WTC11 (cell line): ENCODE results near the gene ERP29. TPM values are rescaled to one million over a fixed set of nuclear protein-coding genes. Genes with fewer than 3 reads are reported as not detected.

Source experiments
- ATAC-seq: fragments of 200-7000 bp; cut with Tn5 transposase; 2 replicates; pipeline ENCODE4 v1.10.0; 2021; ENCODE audit warnings: mild to moderate bottlenecking, moderate library complexity
- CTCF ChIA-PET: fragments of 300-600 bp; sonication (Branson Sonifier 250); formaldehyde crosslinking; loops from one replicate; lab custom pipeline; 2021; ENCODE audit warnings: antibody characterized with exemption; lab: Charles Lee
- POLR2A ChIA-PET: fragments of 350-600 bp; sonication (Branson Sonifier 250); formaldehyde crosslinking; loops from one replicate; lab custom pipeline; 2021; ENCODE audit warnings: antibody characterized with exemption; lab: Charles Lee
- DNase-seq: peaks from one replicate; pipeline ENCODE4 v3.0.0; 2021; ENCODE audit warnings: low spot score
- H3K27ac Mint-ChIP-seq: 2 replicates; pipeline ENCODE4 v1.8.0; 2021; ENCODE audit warnings: mixed read lengths
- H3K27me3 Mint-ChIP-seq: 2 replicates; pipeline ENCODE4 v1.8.0; 2021; ENCODE audit warnings: low read depth, mild to moderate bottlenecking, moderate library complexity, mixed read lengths
- H3K36me3 Mint-ChIP-seq: 2 replicates; pipeline ENCODE4 v1.8.0; 2021; ENCODE audit warnings: mixed read lengths
- H3K4me1 Mint-ChIP-seq: 2 replicates; pipeline ENCODE4 v1.8.0; 2022; ENCODE audit warnings: mixed read lengths
- H3K4me3 Mint-ChIP-seq: 2 replicates; pipeline ENCODE4 v1.8.0; 2021; ENCODE audit warnings: mild to moderate bottlenecking, moderate library complexity, mixed read lengths
- H3K9me3 Mint-ChIP-seq: 2 replicates; pipeline ENCODE4 v1.8.0; 2021; ENCODE audit warnings: mixed read lengths
- ATF1 ChIP-seq: sonication (generic); formaldehyde crosslinking; IDR thresholded peaks from 2 replicates; pipeline ENCODE4 v1.8.1; 2023; ENCODE audit warnings: mild to moderate bottlenecking, moderate library complexity, missing genetic modification reagents
- CBFB ChIP-seq: sonication (generic); formaldehyde crosslinking; IDR thresholded peaks from 2 replicates; pipeline ENCODE4 v1.8.1; 2022; ENCODE audit warnings: mild to moderate bottlenecking, low read depth, missing genetic modification reagents
- EMX1 ChIP-seq: fragments of 250-450 bp; sonication (Bioruptor Pico); IDR thresholded peaks from 2 replicates; pipeline ENCODE4 v1.8.0; 2021; ENCODE audit warnings: mild to moderate bottlenecking
- FOXK1 ChIP-seq: sonication (generic); formaldehyde crosslinking; IDR thresholded peaks from 2 replicates; pipeline ENCODE4 v1.8.0; 2022; ENCODE audit warnings: mild to moderate bottlenecking, moderate library complexity, missing genetic modification reagents
- IRF2 ChIP-seq: sonication (generic); formaldehyde crosslinking; IDR thresholded peaks from 2 replicates; pipeline ENCODE4 v1.8.0; 2022; ENCODE audit warnings: low read depth, missing genetic modification reagents, borderline replicate concordance
- MXD4 ChIP-seq: fragments of 250-450 bp; sonication (Bioruptor Pico); IDR thresholded peaks from 2 replicates; pipeline ENCODE4 v1.8.0; 2021; ENCODE audit warnings: mild to moderate bottlenecking, moderate library complexity, borderline replicate concordance
- NFE2L1 ChIP-seq: sonication (generic); formaldehyde crosslinking; IDR thresholded peaks from 2 replicates; pipeline ENCODE4 v1.8.1; 2023; ENCODE audit warnings: missing genetic modification reagents
- NFYB ChIP-seq: sonication (generic); formaldehyde crosslinking; conservative IDR thresholded peaks from 2 replicates; pipeline ENCODE4 v1.8.0; 2022; ENCODE audit warnings: low read depth, missing genetic modification reagents
- NR1H2 ChIP-seq: sonication (generic); formaldehyde crosslinking; IDR thresholded peaks from 2 replicates; pipeline ENCODE4 v1.9.0; 2021; ENCODE audit warnings: mild to moderate bottlenecking, moderate library complexity, missing genetic modification reagents
- NR3C1 ChIP-seq: sonication (generic); formaldehyde crosslinking; conservative IDR thresholded peaks from 2 replicates; pipeline ENCODE4 v1.8.1; 2023; ENCODE audit warnings: low read depth, mild to moderate bottlenecking, missing genetic modification reagents
- SMAD3 ChIP-seq: sonication (generic); formaldehyde crosslinking; IDR thresholded peaks from 2 replicates; pipeline ENCODE4 v1.8.0; 2022; ENCODE audit warnings: missing genetic modification reagents, mild to moderate bottlenecking, borderline replicate concordance
- SMAD4 ChIP-seq: sonication (generic); formaldehyde crosslinking; IDR thresholded peaks from 2 replicates; pipeline ENCODE4 v1.8.0; 2022; ENCODE audit warnings: mild to moderate bottlenecking, missing genetic modification reagents
- TCF7 ChIP-seq: sonication (generic); formaldehyde crosslinking; IDR thresholded peaks from 2 replicates; pipeline ENCODE4 v1.8.0; 2022; ENCODE audit warnings: mild to moderate bottlenecking, low read depth, missing genetic modification reagents, moderate library complexity
- TEAD1 ChIP-seq: sonication (generic); formaldehyde crosslinking; IDR thresholded peaks from 2 replicates; pipeline ENCODE4 v1.8.0; 2022; ENCODE audit warnings: mild to moderate bottlenecking, missing genetic modification reagents
- ZBTB21 ChIP-seq: sonication (generic); formaldehyde crosslinking; IDR thresholded peaks from 2 replicates; pipeline ENCODE4 v1.8.1; 2023; ENCODE audit warnings: mild to moderate bottlenecking, missing genetic modification reagents, borderline replicate concordance
- ZNF121 ChIP-seq: sonication (generic); formaldehyde crosslinking; IDR thresholded peaks from 2 replicates; pipeline ENCODE4 v1.8.0; 2023; ENCODE audit warnings: missing genetic modification reagents
- ZNF219 ChIP-seq: sonication (generic); formaldehyde crosslinking; IDR thresholded peaks from 2 replicates; pipeline ENCODE4 v1.8.0; 2023; ENCODE audit warnings: missing genetic modification reagents, mild to moderate bottlenecking, borderline replicate concordance
- ZNF232 ChIP-seq: sonication (generic); formaldehyde crosslinking; IDR thresholded peaks from 2 replicates; pipeline ENCODE4 v1.8.0; 2022; ENCODE audit warnings: mild to moderate bottlenecking, missing genetic modification reagents
- ZNF671 ChIP-seq: fragments of 250-450 bp; sonication (Bioruptor Pico); IDR thresholded peaks from 2 replicates; pipeline ENCODE4 v1.8.0; 2021; ENCODE audit warnings: mild to moderate bottlenecking
- total RNA-seq: library from RNA; stranded (reverse); gene quantifications from 3 replicates; pipeline ENCODE4 v1.2.3, GENCODE V29; 2021
- TF ChIP-seq, protein P1 (sequence below): sonication (generic); formaldehyde crosslinking; IDR thresholded peaks from 2 replicates; pipeline ENCODE4 v1.8.0; 2023; ENCODE audit warnings: missing genetic modification reagents
- TF ChIP-seq, protein P2 (sequence below): sonication (generic); formaldehyde crosslinking; IDR thresholded peaks from 2 replicates; pipeline ENCODE4 v1.8.0; 2022; ENCODE audit warnings: mild to moderate bottlenecking, missing genetic modification reagents
- TF ChIP-seq, protein P3 (sequence below): sonication (generic); formaldehyde crosslinking; IDR thresholded peaks from 2 replicates; pipeline ENCODE4 v1.8.1; 2022; ENCODE audit warnings: low read depth, mild to moderate bottlenecking, moderate library complexity, missing genetic modification reagents, borderline replicate concordance
- TF ChIP-seq, protein P4 (sequence below): fragments of 250-450 bp; sonication (Bioruptor Pico); IDR thresholded peaks from 2 replicates; pipeline ENCODE4 v2.1.2; 2022; ENCODE audit warnings: mild to moderate bottlenecking, moderate library complexity
- TF ChIP-seq, protein P5 (sequence below): sonication (generic); formaldehyde crosslinking; IDR thresholded peaks from 2 replicates; pipeline ENCODE4 v1.8.1; 2022; ENCODE audit warnings: mild to moderate bottlenecking, moderate library complexity, missing genetic modification reagents
- TF ChIP-seq, protein P6 (sequence below): sonication (generic); formaldehyde crosslinking; IDR thresholded peaks from 2 replicates; pipeline ENCODE4 v1.8.0; 2022; ENCODE audit warnings: mild to moderate bottlenecking, missing genetic modification reagents
- TF ChIP-seq, protein P7 (sequence below): fragments of 250-450 bp; sonication (Bioruptor Pico); IDR thresholded peaks from 2 replicates; pipeline ENCODE4 v1.9.0; 2021; ENCODE audit warnings: moderate library complexity, mild to moderate bottlenecking, inconsistent platforms, borderline replicate concordance
- TF ChIP-seq, protein P8 (sequence below): fragments of 250-450 bp; sonication (Bioruptor Pico); IDR thresholded peaks from 2 replicates; pipeline ENCODE4 v1.9.0; 2021; ENCODE audit warnings: mild to moderate bottlenecking, borderline replicate concordance

ERP29 gene
- total RNA-seq, 1 experiment from 2014 or later, result 162 TPM

DNA sequence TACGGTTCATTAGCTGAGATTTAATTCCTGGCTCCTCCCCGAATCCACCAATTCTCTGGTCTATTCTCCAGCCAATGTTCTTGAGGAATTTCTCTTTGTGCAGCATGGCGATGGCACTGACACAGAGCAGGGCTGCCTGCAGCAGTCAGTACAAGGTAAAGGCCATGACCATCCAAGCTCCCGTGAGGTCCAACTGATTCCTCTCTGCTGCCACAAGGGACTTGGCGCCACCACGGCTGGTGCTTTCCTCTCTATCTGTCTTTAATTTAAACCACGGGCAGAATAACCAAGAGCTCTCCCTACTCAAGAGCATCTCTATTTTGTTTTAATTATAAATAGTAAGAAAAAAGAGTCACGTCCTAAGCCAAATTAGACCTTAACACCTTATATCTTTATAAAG lies 12.4 kb upstream of the ERP29 start:
- Mint-ChIP-seq H3K4me3 (no peak overlapping the region), H3K27me3 (no peaks in the 10 kb centered on the region), H3K4me1 (peaks cover 5% of the 10 kb centered on the region), H3K27ac (peak overlapping the region; percentile 20; the same call in 1 of the 2 replicates), H3K9me3 (no peaks in the 10 kb centered on the region; the same call in 1 of the 2 replicates), H3K36me3 (peaks cover 6% of the 10 kb centered on the region; the same call in 1 of the 2 replicates)
- no peak for TF ChIP-seq NR1H2 (CRISPR knock-in tag)
- TF ChIP-seq NFE2L1 (CRISPR knock-in tag), result no peak
- TF ChIP-seq ZNF121, result no peak
- TF ChIP-seq, protein P1, sequence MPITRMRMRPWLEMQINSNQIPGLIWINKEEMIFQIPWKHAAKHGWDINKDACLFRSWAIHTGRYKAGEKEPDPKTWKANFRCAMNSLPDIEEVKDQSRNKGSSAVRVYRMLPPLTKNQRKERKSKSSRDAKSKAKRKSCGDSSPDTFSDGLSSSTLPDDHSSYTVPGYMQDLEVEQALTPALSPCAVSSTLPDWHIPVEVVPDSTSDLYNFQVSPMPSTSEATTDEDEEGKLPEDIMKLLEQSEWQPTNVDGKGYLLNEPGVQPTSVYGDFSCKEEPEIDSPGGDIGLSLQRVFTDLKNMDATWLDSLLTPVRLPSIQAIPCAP, result no peak
- no peak for TF ChIP-seq ZNF232 (CRISPR knock-in tag)
- TF ChIP-seq, protein P2, sequence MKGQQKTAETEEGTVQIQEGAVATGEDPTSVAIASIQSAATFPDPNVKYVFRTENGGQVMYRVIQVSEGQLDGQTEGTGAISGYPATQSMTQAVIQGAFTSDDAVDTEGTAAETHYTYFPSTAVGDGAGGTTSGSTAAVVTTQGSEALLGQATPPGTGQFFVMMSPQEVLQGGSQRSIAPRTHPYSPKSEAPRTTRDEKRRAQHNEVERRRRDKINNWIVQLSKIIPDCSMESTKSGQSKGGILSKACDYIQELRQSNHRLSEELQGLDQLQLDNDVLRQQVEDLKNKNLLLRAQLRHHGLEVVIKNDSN (CRISPR knock-in tag), result no peak
- TF ChIP-seq, protein P3, sequence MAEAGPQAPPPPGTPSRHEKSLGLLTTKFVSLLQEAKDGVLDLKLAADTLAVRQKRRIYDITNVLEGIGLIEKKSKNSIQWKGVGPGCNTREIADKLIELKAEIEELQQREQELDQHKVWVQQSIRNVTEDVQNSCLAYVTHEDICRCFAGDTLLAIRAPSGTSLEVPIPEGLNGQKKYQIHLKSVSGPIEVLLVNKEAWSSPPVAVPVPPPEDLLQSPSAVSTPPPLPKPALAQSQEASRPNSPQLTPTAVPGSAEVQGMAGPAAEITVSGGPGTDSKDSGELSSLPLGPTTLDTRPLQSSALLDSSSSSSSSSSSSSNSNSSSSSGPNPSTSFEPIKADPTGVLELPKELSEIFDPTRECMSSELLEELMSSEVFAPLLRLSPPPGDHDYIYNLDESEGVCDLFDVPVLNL (CRISPR knock-in tag), result no peak
- TF ChIP-seq, protein P4, sequence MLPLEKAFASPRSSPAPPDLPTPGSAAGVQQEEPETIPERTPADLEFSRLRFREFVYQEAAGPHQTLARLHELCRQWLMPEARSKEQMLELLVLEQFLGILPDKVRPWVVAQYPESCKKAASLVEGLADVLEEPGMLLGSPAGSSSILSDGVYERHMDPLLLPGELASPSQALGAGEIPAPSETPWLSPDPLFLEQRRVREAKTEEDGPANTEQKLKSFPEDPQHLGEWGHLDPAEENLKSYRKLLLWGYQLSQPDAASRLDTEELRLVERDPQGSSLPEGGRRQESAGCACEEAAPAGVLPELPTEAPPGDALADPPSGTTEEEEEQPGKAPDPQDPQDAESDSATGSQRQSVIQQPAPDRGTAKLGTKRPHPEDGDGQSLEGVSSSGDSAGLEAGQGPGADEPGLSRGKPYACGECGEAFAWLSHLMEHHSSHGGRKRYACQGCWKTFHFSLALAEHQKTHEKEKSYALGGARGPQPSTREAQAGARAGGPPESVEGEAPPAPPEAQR (CRISPR knock-in tag), result no peak
- no peak for TF ChIP-seq ZNF671 (CRISPR knock-in tag)
- no peak for TF ChIP-seq ZBTB21 (CRISPR knock-in tag)
- TF ChIP-seq, protein P5, sequence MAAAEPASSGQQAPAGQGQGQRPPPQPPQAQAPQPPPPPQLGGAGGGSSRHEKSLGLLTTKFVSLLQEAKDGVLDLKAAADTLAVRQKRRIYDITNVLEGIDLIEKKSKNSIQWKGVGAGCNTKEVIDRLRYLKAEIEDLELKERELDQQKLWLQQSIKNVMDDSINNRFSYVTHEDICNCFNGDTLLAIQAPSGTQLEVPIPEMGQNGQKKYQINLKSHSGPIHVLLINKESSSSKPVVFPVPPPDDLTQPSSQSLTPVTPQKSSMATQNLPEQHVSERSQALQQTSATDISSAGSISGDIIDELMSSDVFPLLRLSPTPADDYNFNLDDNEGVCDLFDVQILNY (CRISPR knock-in tag), result no peak
- TF ChIP-seq, protein P6, sequence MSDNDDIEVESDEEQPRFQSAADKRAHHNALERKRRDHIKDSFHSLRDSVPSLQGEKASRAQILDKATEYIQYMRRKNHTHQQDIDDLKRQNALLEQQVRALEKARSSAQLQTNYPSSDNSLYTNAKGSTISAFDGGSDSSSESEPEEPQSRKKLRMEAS (CRISPR knock-in tag), result no peak
- TF ChIP-seq SMAD3 (CRISPR knock-in tag), result no peak
- TF ChIP-seq SMAD4 (CRISPR knock-in tag), result no peak
- TF ChIP-seq, protein P7, sequence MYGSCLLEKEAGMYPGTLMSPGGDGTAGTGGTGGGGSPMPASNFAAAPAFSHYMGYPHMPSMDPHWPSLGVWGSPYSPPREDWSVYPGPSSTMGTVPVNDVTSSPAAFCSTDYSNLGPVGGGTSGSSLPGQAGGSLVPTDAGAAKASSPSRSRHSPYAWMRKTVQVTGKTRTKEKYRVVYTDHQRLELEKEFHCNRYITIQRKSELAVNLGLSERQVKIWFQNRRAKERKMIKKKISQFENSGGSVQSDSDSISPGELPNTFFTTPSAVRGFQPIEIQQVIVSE (CRISPR knock-in tag), result no peak
- TF ChIP-seq MXD4 (CRISPR knock-in tag), result no peak
- TF ChIP-seq EMX1 (CRISPR knock-in tag), result no peak
- TF ChIP-seq ZNF219 (CRISPR knock-in tag), result no peak
- CTCF ChIA-PET, result interaction anchor here (1.1 to 1.2 kb wide), 2 partner anchors 18 to 56 kb away, joined by 3 read pairs; no protein-coding TSS in a partner anchor
- POLR2A ChIA-PET, result no interaction called here
- ATAC-seq, result no peak
- no peak for DNase-seq

DNA sequence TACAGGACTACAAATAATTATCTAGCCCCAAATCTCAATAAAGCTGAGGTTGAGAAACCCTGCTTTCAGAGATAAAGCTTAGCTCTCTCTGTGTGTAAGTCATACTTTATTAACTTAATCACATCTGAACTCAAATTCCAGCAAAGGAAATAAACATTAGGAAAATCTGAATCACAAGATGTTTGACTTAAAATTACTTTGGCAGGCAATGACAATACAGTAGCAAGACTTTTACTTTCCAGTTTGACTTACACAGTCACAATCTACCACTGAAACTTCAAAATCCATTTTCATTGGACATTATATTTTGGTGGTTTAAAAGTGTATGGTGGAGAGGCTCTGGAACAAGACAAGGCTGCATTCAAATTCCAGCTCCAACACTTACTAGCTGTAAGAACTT lies 11.7 kb upstream of the ERP29 start:
- H3K36me3 Mint-ChIP-seq, result peaks cover 6% of the 10 kb centered on the region; the same call in 1 of the 2 replicates
- H3K4me1 Mint-ChIP-seq, result peaks cover 12% of the 10 kb centered on the region
- H3K27ac Mint-ChIP-seq, result no peak overlapping the region
- no peaks in the 10 kb centered on the region for H3K27me3 Mint-ChIP-seq
- POLR2A ChIA-PET, result no interaction called here
- CTCF ChIA-PET, result interaction anchor here (1.1 to 1.2 kb wide), 2 partner anchors 19 to 57 kb away, joined by 3 read pairs; no protein-coding TSS in a partner anchor
- DNase-seq (no peak), ATAC-seq (no peak)
- H3K4me3 Mint-ChIP-seq, result no peak overlapping the region
- H3K9me3 Mint-ChIP-seq, result no peaks in the 10 kb centered on the region; the same call in 1 of the 2 replicates
- TF ChIP-seq ATF1 (CRISPR knock-in tag), result no peak
- no peak for TF ChIP-seq TCF7 (CRISPR knock-in tag)
- no peak for TF ChIP-seq IRF2
- no peak for TF ChIP-seq FOXK1 (CRISPR knock-in tag)
- TF ChIP-seq, protein P8, sequence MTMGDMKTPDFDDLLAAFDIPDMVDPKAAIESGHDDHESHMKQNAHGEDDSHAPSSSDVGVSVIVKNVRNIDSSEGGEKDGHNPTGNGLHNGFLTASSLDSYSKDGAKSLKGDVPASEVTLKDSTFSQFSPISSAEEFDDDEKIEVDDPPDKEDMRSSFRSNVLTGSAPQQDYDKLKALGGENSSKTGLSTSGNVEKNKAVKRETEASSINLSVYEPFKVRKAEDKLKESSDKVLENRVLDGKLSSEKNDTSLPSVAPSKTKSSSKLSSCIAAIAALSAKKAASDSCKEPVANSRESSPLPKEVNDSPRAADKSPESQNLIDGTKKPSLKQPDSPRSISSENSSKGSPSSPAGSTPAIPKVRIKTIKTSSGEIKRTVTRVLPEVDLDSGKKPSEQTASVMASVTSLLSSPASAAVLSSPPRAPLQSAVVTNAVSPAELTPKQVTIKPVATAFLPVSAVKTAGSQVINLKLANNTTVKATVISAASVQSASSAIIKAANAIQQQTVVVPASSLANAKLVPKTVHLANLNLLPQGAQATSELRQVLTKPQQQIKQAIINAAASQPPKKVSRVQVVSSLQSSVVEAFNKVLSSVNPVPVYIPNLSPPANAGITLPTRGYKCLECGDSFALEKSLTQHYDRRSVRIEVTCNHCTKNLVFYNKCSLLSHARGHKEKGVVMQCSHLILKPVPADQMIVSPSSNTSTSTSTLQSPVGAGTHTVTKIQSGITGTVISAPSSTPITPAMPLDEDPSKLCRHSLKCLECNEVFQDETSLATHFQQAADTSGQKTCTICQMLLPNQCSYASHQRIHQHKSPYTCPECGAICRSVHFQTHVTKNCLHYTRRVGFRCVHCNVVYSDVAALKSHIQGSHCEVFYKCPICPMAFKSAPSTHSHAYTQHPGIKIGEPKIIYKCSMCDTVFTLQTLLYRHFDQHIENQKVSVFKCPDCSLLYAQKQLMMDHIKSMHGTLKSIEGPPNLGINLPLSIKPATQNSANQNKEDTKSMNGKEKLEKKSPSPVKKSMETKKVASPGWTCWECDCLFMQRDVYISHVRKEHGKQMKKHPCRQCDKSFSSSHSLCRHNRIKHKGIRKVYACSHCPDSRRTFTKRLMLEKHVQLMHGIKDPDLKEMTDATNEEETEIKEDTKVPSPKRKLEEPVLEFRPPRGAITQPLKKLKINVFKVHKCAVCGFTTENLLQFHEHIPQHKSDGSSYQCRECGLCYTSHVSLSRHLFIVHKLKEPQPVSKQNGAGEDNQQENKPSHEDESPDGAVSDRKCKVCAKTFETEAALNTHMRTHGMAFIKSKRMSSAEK, result no peak
- no peak for TF ChIP-seq ZNF671 (CRISPR knock-in tag)
- no peak for TF ChIP-seq NR3C1 (CRISPR knock-in tag)
- no peak for TF ChIP-seq TEAD1
- TF ChIP-seq CBFB (CRISPR knock-in tag), result no peak
- TF ChIP-seq NFYB (CRISPR knock-in tag), result no peak
